HG03196 (cell line): ENCODE data around the gene GP1BB.

Experiments used
- ATAC-seq: cut with Tn5 transposase; IDR thresholded peaks from one replicate; pipeline ENCODE4 v1.9.1; 2021; ENCODE audit not compliant: unreplicated experiment

Gene GP1BB

DNA sequence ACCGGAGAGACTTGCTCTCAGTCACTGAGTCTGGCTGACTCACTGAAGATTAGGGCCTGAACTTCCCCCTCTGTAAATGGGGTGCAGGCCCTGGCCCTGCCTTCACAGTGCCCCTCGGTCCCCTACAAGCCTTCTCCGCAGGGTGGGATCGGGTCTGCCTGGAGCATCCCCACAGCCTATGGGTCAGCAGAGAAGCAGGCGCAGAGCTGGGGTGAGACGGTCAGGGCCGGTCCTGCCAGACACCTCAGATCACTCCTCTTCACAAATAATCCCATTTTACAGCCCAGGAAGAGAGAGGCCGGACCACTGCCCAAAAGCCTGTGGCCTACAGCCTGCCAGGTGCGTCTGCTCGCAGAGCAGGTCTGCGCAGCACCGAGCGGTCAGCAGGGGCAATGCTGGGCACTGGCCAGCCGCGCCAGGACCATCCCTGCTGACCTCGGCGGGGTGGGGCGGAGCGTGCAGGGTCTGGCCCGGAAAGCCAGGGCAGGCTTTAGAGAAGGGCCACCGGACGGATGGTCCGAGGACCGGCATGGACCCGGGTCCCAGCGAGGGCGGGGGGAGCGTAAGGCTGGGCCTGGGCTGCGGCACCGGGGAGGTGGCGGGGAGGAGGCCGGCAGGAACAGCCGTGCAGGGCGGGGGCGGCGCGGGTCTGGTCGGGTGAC, 9.6 kb upstream of the GP1BB start:
- ATAC-seq = no peak

DNA sequence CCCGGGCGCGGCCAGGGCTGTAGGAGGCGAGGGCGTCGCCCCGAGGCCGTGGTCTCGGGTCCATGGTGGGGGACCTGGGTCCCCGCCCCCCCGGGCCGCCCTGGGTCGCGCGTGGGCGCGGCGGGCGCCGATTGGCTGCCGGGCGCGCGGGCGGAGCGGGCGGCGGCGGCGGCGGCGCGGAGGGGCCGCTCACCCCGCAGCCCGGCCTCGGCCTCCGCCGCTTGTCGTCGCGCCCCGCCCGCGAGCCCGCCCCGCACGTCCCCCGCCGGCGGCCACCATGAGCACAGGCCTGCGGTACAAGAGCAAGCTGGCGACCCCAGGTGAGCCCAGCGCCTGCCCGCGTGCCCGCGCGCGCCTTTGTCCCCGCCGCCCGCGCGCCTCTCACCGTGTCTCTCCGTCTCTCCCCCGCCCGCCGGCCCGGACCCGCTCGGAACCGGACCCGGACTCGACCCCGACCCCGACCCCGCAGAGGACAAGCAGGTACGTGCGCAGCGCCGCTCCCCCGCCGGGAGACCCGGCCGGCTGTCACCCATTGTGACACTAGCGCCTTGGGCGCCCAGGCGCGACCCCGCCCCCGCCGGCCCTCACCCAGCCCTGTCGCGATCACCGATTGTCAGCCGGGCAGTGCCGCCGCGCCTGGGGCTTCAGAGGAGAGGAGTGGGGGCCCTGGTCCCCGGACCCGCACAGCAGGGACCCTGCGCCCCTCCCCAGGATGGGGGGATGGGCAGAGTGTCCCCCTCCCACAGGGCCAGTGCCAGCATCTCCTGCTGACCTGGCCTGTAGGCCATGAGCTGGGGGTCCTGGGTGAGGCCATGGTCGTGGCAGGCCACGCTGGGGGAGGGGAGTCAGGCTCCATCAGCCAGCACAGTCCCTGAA, 8.8 kb upstream of the GP1BB start, which contains the start of gene SEPTIN5:
TSS of gene SEPTIN5 (plus strand) at position 192 of the 876 bp plus-strand sequence. CDS start at position 278, 86 bp downstream.
- no peak for ATAC-seq

DNA sequence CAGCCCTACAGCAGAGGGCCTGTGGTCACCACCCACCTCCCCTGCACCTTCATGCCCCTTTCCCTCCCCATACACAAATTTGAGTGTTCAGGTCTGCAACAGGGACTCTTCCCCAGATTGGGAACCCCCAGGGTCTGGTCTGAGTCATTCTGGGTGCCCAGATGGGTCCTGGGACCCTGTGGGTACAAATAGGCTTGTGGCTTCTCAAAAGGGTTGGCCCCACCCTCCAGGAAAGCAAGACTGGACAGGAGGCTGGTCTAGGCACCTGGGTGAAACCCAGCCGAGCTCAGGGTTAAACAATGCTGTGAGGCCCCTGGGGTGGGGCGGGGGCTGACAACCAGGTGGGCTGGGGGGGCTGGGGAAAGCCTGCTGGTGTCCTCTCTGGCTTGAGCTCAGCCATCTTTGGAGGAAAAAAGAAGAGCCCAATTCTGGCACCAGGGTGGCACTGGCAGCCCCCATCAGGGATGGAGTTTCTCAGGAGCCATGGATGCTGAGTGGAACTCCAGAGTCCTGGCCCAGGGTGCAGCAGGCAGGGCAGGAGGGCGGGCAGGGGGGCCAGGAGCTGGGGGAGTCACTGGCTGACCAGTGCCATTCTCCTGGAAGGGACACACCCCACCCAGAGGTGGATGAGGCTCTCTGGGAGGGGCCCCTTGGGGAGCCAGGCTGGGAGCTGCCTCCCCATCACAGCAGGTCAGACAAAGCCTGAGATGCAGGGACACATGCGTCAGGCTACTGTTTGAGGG, 8.0 kb upstream of the GP1BB start:
- ATAC-seq = no peak

DNA sequence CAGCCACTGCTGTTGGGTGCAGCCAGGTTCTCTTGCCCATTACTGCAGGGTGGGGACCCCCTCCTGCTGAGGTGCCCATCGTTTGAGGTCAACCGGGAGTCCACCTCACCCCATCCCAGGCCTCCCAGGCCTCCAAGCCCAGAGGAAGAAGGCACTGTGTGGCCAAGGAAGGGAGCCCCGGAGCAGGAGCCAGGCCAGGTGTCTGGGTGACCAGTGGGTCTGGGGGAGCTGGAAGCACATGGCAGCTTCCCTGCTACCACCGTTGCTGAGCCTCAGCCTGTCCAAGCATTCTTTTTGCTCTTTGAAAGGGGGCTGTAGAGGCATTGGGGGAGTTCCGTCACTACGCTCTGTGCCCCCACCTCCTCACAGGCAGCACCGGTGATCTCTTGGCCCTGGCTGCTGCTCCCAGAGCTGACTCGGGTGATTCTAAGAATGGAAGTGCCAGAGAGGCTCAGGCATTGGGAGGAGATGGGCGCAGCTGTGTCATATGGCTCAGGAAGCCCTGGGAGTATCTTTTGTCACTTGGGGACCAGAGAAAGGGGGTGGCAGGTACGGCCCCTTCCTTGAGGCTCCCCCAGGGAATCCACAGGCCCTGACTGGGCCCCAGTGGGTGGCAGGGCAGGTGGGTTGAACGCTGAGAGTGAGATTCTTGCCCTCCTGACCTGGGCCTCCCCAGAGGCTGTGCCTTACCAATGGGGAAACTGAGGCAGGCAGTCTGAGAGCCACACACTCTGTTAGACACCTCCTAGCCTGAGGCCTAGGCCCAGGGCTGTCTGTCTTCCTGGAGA, 7.1 kb upstream of the GP1BB start:
- no peak for ATAC-seq

DNA sequence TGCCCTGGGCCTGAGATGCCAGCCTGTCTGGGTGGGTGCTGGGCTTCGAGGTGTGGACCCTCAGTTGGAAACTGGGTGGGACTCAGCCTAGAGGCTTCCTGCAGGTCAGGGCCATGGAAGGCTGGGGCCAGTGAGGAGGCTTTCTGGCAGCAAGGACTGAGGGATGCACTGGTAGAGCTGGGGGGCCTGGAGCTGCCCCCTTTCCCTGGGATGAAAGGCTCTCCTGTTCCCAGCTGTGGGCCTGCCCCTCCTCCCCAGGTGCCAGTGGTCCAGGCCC, 6.6 kb upstream of the GP1BB start:
- ATAC-seq = no peak

DNA sequence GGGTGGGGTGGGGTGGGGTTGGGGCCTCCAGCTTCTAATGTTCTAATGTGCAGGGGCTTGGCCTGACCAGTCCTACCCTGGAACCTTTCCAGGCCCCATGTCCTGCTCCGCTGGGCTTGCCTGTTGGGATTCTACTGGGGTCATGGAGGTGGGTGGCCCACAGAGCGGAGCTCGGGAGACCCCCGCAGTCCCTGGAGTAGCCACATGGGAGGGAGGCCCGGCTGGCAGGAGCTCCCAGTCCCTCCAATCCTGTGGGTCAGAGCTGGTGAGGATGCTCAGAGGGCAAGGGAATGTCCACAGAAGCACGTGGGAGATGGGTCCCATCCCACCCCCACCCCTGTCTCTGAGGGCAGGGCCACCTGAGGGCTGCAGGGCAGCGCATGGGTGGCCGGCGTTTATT, 6.2 kb upstream of the GP1BB start:
- ATAC-seq = no peak

DNA sequence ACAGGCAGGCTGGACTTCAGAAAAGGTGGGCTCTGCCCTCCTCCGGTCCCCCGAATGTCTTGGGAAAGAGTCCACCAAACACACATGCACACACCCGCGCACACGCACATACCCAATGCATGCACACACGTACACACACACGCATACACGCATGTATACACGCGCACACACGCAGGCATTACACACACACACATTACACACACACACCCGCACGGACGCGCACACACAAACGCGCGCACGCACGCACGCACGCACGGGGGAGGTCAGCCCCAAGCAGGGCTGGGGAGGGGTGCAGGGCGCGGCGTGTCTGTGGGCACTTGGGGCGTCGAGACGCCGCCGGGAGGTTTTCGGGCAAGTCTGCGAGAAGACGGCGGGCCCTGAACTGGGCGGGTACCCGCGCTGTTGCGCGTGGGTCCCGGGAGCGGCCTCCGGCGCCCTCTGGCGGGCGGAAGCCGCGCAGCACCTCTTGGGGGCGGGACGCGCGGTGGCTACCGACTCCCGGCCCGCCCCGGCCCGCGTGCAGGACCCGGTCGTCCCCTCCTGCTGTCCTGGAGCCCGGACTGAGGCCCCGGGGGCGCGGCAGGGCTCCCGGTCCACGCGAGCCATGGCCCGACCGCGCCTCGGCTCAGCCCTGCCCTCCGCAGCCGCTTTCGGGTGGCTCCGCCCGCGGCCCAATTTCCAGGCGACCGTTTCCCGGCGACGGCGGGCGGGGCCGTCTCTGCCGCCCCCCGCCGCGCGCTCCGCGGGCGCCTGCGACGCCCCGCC, 5.5 kb upstream of the GP1BB start:
- ATAC-seq = no peak

DNA sequence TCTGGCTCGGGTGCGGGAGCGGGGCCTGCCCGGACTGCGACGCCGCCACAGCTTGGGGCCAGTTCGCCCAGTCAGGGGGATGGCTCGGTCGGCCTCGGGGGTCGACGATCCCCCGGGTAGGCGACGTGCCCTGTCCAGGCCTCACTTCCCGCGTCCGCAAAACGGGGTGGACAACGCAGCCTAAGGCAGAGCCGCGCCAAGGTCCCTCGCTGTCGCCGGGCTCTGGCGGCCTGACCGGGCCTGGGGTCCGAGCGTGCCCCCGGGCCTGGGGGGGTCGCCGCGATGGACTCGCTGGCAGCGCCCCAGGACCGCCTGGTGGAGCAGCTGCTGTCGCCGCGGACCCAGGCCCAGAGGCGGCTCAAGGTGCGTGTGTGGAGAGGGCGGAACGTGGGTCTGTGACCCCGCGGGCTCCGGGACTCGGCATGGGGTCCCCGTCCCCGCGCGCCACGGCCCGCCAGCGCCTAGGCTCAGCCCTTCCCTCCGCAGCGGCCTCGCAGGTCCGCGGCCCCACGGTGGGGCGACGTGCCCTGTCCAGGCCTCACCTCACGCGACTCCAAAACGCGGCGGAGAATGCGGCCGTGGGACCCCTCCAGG, 4.8 kb upstream of the GP1BB start:
- ATAC-seq = no peak

DNA sequence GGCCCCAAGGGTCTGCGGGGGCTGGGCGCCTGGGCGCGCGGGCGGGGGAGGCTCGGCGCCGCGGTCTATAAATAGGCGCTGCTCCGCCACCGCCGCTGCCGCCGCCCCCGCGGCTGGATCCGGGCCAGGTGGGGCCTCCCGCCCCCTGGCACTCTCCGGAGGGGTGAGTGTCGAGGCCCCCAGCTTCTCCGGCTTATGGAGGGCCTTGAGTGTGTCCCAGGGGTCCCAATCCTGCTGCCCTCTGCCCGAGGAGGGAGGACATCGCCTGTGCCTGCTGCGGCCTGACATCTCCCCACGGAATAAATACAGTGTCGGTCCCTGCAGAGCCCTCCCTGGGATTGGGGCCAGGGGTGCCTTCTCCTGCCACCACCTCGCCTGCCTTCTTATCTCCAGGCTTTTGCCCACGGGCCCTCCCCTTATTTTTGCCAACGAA, 4.3 kb upstream of the GP1BB start:
- ATAC-seq = no peak

DNA sequence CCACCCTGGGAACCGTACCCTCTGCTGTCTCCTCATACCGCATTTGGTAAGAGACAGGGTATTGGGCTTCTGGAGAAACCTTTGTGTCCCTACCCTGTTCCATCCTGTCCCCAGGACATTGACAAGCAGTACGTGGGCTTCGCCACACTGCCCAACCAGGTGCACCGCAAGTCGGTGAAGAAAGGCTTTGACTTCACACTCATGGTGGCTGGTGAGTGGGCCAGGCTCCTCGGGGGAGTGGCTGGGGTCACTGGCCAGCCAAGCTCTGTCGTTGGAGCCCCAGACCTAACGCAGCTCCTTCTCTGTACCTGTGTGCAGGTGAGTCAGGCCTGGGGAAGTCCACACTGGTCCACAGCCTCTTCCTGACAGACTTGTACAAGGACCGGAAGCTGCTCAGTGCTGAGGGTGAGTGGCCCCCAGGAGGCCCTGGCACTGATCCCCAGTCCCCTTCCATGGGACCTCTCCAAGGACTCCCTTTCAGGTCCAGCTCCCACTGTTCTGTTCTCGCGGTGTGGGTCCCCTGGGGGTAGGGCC, 3.8 kb upstream of the GP1BB start:
- ATAC-seq = no peak

DNA sequence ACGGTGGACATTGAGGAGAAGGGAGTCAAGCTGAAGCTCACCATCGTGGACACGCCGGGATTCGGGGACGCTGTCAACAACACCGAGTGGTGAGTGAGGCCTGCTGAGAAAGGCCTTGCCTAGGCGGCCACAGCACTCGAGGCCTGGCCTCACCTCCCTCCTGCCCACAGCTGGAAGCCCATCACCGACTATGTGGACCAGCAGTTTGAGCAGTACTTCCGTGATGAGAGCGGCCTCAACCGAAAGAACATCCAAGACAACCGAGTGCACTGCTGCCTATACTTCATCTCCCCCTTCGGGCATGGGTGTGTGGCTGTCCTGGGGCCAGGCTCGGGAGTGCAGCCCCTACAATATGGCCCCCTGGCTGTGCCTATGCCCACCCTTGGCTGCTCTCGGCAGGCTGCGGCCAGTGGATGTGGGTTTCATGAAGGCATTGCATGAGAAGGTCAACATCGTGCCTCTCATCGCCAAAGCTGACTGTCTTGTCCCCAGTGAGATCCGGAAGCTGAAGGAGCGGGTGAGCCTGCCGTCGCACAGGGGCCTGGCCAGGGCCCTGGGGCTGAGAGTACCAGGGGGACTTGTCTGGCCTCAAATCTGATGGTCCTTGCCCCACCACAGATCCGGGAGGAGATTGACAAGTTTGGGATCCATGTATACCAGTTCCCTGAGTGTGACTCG, 3.0 kb upstream of the GP1BB start:
- ATAC-seq = no peak

DNA sequence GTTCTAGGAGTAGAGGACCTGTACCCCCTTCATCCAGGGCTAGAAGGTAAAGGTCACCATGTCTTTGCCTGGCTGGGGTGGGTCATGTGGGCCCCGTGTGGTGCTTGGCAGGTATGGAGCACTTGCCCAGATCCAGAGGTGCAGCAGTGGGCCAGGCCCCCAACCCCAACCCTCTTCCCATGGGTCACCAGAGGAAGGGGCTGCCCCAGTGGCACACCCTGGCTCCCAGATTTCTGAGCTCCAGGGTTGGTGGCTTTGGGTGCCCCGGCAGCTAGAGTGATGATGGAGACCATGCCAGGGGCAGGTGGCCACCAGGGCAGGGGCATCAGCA, 2.4 kb upstream of the GP1BB start:
- no peak for ATAC-seq

DNA sequence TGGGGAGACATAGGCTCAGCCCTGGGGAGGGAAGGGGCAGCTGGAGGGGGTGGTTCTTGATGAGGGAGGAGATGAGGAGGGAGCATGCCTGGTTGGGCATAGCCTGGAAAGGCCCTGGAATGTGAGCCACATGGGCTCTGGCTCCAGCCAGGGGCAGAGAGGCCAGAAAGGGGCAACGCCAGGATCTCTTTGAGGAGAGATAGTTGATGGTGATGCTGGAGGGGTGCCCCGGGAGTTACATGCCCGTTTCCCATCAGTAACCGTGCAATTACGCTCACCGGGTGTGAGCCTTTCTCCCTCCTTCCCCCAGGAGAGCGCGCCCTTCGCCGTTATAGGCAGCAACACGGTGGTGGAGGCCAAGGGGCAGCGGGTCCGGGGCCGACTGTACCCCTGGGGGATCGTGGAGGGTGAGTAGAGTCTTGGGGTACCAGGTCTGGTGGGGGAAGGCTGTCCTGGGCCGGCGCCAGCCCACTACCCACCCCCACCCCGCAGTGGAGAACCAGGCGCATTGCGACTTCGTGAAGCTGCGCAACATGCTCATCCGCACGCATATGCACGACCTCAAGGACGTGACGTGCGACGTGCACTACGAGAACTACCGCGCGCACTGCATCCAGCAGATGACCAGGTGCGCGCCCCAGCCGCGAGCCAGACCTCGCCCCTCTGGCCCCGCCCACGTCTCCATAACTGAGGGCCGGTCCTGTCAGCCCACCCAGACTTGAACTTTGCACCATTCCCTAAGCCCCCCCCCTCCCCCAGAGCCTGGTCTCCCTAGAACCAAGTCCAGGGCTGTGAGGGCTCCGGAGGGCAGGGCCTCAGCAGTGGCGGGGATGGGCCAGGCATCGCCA, 1.8 kb upstream of the GP1BB start:
- ATAC-seq = no peak

DNA sequence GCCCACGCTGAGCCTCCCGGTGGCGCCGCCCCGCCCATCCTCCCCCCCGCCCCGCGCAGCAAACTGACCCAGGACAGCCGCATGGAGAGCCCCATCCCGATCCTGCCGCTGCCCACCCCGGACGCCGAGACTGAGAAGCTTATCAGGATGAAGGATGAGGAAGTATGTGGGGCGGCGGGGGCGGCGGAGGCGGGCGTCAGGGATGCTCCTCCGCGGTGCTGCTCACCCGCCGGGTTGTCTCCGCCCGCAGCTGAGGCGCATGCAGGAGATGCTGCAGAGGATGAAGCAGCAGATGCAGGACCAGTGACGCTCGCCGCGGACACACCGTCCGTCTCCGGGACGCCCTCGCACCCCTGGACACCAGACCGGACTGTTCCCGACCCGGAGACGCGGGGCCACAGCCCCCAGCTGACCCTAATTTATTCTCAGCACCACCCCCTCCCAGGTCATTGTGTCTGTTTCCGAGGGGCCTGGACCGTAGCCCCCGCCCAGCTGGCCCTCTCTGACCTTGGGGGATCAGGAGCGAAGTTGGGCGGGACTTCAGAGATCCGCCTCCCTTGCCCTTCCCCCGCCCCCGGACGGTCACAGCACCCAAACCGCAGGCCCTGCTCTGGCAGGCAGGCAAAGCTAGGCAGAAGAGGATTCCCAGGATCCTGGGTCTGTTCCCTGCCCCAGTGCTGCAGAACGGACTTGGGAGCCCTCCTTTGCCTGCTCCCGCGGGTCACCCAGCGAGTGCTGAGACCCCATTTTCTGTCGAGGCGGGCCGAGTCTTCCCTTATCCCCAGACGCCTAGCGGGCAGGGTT, 959 bp upstream of the GP1BB start:
- no peak for ATAC-seq

DNA sequence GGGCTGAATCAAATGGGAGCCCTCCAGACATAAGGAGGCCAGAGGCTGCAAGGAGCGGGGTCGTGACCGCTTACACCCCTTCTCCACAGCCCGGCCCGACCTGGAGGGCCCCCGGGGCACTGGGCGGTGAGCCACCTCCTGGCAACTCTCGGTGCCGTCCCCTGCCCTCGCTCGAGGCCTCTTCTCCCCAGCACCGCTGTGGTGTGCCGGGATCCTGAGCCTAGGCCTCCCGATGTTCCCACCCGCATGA, 432 bp upstream of the GP1BB start:
- ATAC-seq = no peak

DNA sequence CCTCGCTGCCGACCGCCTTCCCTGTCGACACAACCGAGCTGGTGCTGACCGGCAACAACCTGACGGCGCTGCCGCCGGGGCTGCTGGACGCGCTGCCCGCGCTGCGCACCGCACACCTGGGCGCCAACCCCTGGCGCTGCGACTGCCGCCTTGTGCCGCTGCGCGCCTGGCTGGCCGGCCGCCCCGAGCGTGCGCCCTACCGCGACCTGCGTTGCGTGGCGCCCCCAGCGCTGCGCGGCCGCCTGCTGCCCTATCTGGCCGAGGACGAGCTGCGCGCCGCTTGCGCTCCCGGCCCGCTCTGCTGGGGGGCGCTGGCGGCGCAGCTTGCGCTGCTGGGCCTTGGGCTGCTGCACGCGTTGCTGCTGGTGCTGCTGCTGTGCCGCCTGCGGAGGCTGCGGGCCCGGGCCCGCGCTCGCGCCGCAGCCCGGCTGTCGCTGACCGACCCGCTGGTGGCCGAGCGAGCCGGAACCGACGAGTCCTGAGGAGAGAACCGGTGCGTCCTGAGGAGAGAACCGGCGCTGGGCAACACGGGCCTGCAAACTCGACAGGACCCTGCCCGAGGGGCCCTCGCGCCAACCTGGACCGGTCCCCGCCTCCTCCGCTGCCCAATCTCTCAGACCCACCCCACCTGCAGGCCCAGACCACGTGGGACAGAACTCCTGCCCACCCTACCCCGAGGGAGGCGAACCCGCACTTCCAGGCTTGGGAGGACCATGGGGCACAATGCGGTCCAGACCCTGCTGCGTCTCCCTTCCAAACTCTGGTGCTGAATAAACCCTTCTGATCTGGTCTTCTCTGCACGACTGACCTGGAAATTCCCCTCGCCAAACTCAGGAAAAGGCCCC, 866 bp downstream of the GP1BB start:
- ATAC-seq = no peak
